DMS 273 treated with DMSO at 0.1 percent for 48 hours (cell line): ENCODE data around the gene NFASC.

Experiments used
- DNase-seq: peaks from one replicate; lab custom pipeline; 2025; lab: John Stamatoyannopoulos, UW

Gene NFASC

GRCh38 chr1:205041998-205042910, 171.6 kb downstream of the NFASC start:
- peak; percentile 86 for DNase-seq

GRCh38 chr1:205042911-205043806, 172.5 kb downstream of the NFASC start, which contains the start of gene CNTN2:
Gene CNTN2, plus strand, starts transcription at chr1:205043212. Its CDS starts 9,974 bp downstream, at chr1:205053186.
- DNase-seq = peak; percentile 35

GRCh38 chr1:205043866-205044265, 173.2 kb downstream of the NFASC start:
- no peak for DNase-seq

GRCh38 chr1:205044741-205045140, 174.1 kb downstream of the NFASC start:
- no peak for DNase-seq

- no peak for DNase-seq
These were observed 174.5 kb downstream of the NFASC start for GRCh38 chr1:205045146-205045545.

GRCh38 chr1:205046870-205047269, 176.2 kb downstream of the NFASC start:
- no peak for DNase-seq

GRCh38 chr1:205047764-205048231, 177.1 kb downstream of the NFASC start:
- DNase-seq = no peak

- peak; percentile 38 for DNase-seq
These were observed 177.7 kb downstream of the NFASC start for GRCh38 chr1:205048382-205048781.

GRCh38 chr1:205049479-205049878, 178.8 kb downstream of the NFASC start:
- DNase-seq = no peak

GRCh38 chr1:205052690-205053089, 182.0 kb downstream of the NFASC start:
- DNase-seq = no peak

- DNase-seq = no peak
These were observed 182.6 kb downstream of the NFASC start for GRCh38 chr1:205053296-205053695.

GRCh38 chr1:205054013-205054412, 183.4 kb downstream of the NFASC start:
- no peak for DNase-seq

GRCh38 chr1:205056188-205056611, 185.5 kb downstream of the NFASC start:
- no peak for DNase-seq

- no peak for DNase-seq
These were observed 186.4 kb downstream of the NFASC start for GRCh38 chr1:205056956-205057568.

- no peak for DNase-seq
These were observed 187.3 kb downstream of the NFASC start for GRCh38 chr1:205057808-205058575.

- DNase-seq = no peak
These were observed 188.2 kb downstream of the NFASC start for GRCh38 chr1:205058853-205059252.

- no peak for DNase-seq
These were observed 189.0 kb downstream of the NFASC start for GRCh38 chr1:205059660-205060059.

GRCh38 chr1:205060746-205061145, 190.1 kb downstream of the NFASC start:
- no peak for DNase-seq

GRCh38 chr1:205061227-205061626, 190.6 kb downstream of the NFASC start:
- no peak for DNase-seq

GRCh38 chr1:205061665-205062069, 191.0 kb downstream of the NFASC start:
- peak; percentile 30 for DNase-seq

GRCh38 chr1:205062319-205062718, 191.7 kb downstream of the NFASC start:
- no peak for DNase-seq
